ENCODE data around the gene SLC25A41.
"Not testable (repeated sequence)": the region's sequence is repeated elsewhere in the genome, so short reads cannot be mapped to it uniquely, and the experiment has no call there.

The SLC25A41 gene

DNA sequence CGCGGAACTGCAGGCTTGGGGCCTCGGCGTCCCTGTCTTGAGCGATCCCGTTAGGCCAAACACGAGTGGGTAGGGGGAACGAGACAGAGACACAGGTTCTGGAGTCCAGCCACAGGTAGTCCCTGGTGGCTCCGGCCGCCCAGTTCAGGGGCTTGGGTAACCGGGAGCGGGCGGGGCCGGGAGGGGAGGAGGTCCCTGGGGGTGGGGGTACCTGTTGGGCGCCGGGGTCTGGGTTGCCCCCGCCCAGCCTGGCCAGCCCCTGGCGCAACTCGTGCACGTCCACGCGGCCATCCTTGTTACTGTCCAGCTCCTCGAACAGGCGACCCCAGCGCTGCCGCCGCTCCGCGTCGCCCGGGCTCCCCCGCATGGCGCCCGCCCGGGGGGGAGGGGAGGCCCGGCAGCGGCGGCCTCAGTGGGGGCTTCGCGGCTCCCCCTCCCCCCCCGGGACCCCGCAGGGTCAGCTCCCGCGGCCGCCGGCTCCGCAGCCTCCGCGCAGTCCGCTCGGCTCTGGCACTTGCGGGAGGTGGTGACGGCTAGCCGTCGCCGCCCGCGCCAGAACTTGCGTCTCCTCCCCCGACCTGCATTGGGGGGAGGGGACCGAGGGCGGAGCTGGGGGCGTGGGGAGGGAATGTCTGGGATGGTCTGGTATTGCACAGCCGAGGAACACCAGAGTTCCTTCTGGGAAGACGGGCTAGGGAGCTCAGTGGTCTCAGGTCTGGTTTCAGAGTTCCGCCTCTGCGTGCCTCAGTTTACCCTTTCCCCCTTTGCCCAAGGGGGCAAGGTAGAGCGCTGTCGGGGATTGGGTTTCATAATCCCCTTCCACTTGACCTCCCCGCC, 25.9 kb upstream of the SLC25A41 start, which contains the start of gene SLC25A23:
TSS of gene SLC25A23 (minus strand) at position 531 of the 837 bp plus-strand sequence. CDS start at position 367, 164 bp downstream.
- DNase-seq = peak; percentile 31

DNA sequence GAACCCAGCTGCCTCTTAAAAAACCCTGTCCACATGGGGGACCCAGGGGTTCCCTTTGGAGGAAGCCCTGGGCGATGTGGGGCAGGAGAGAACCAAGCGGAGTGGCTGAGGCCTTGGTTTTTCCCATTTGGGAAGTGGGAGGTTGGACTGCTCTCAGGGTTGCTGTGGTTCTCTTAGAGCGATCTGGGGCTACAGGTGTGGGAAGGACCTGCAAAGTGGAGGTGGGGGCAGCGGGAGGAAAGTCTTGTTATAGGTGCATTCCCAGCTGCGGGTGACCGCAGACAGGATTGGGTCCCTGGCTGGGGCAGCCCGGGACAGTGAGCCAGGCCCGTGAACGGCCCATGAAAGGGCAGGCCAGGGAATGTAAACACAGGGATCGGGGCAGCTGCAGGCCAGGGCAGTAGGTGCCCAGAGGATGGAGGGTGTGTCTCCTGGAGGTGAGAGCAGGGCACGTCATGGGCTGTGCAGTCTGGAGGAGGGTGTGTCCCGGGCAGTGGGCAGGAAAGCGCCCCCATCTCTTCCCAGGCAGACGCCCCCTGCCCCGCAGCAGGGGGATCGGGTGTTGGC, 25.2 kb upstream of the SLC25A41 start:
- no peak for DNase-seq

DNA sequence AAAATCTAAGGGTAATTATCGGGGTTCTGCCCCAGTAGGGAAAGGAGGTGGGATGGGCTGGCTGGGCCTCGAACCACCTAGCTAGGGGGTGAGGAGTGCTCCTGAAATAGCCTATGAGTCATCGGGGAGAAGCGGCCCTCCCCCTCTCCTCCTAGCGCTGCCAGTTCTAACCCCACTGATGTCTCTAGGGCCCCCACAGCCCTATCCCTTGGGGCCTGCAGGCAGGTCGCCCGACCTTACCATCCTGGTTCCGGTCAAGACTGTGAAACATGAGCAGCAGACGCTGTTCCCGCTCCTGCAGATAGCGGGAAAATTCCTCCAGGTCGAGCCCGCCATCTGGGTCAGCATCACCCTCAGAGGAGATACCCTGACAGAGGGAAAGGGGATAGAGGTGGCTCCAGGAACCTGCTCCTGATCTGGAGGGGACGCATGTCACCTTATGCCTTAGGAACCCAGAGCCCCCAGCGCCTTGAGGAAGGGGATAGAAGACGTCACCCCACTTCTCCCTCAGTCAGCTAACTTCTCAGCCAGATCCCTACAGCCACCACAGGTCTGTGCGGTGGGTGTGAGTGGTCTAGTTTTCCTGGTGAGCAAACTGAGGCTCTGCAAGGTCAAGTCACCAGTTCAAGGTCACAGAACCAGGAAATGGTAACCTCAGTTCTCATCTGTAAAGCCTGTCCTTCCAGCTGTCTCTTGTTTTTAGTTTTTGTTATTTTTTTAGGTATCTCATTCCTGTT, 24.6 kb upstream of the SLC25A41 start:
- DNase-seq = no peak

DNA sequence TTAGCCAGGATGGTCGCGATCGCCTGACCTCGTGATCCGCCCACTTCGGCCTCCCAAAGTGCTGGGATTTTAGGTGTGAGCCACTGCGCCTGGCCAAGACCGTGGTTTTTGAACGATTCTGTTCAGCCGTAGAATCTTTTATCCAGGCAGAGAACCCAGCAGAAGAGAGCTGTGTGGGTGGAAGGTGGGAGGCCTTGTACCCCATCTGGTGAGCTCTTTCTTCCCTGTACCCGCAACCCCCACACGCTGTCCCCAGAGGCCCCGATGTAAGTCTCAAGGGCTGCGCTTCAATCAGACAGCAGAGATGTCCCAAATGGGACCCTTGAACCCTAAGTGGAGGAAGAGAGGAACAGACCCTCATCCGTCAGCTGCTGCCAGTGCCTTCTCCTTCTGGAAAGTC, 22.4 kb upstream of the SLC25A41 start:
- DNase-seq = no peak

DNA sequence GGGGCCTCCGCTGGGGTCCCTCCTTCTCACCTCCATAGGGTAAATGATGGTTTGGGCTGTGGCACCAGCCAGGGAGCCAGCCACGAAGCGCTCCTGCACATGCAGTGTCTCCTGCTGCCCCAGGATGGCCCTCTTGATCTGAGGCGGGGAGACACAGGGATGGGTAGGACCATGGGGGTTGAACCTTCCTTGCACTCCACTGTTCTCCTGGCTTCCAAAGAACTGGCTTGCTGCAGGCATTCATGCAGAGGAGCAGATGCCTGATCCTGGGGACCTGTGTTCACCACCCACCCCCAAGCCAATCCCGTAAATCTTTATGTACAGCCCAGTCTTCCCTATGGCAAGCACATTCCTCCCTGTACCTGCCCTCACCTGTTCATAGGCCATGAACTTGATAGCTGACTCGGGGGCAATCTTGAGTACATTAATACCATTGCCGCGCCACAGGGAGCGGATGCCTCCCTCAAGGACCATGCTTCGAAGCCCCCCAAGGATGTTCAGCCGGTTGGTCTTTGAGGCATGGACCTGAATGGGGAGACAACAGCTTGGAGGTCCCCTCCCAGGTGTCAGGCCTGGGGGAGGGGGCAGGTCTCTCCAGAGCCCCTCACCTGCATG, 20.5 kb upstream of the SLC25A41 start:
- no peak for DNase-seq

DNA sequence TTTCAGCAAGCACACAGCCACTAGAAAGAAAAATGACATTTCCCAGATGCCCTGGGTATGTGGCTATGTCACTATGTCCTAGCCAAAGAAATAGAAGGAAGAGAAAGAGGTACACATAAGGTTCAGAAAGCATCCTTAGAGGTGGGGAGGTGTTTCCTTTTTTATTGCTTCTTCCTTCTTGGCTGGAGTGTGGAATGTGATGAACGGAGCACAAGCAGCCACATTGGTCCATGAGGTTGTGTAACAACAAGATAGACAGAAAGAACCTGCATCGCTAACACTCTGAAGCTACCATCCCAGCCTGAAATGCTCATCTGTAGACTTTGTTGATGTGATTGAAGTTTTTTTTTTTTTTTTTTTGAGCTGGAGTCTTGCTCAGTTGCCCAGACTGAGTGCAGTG, 19.3 kb upstream of the SLC25A41 start:
- DNase-seq = no peak

DNA sequence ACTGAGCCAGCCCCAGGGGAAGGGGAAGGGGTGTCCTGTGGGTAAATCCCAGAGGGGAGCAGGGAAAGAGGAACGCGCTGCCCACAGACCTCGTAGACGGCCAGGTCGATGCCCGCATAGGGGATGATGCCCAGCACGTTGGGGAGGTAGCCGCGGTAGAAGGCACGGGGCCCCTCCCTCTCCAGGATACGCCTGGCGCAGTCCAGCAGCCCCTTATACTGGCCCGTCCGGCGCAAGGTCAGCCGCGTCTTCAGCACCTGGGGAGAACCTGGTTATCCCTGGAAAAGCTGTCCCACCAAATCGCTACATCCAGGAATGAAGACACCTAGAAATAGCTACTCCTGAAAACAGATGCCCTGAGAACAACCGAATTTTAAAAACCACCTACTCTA, 18.7 kb upstream of the SLC25A41 start:
- DNase-seq = no peak

DNA sequence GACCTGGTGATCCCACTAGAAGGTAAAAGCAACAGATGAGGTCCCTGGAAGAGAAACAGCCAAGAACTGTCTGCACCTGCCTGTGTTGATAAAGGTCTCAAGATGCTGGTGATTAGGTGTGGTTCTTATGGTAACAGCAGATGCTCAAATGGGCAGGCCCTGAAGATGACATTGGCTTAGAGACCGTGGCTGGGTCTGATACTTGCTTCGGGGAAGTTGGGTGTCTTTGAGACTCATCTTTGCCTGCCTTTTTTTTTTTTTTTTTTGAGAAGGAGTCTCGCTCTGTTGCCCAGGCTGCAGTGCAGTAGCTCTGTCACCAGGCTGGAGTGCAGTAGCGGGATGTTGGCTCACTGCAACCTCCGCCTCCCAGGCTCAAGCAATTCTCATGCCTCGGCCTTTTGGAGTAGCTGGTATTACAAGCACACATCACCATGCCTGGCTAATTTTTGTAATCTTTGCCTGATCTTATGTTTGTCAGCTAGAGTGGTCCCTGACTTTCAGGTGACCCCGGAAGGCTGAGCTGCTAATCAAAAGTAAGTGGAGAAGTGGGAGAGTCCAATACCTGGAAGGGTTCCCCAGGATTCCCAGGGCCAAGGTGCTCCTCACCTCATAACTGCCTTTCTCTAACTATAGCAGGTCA, 18.1 kb upstream of the SLC25A41 start:
- DNase-seq = no peak

DNA sequence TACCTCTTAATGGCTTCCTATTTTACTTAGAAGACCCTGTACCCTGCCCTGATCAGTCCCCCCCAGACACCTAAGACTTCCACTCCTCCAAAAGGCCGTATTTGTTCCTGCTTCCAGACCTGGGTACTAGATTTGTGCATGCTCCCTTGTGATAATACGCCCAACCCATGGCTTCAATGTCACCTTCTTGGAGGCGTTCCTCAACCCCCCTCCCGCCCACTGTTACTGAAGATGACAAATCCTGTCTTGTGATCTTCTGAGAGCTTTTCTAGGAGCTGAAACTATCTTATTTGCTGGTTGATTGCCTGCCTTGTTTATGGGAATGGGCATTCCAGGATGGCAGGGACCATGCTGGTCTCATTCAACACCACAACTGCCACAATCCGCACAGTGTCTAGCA, 16.6 kb upstream of the SLC25A41 start:
- no peak for DNase-seq

DNA sequence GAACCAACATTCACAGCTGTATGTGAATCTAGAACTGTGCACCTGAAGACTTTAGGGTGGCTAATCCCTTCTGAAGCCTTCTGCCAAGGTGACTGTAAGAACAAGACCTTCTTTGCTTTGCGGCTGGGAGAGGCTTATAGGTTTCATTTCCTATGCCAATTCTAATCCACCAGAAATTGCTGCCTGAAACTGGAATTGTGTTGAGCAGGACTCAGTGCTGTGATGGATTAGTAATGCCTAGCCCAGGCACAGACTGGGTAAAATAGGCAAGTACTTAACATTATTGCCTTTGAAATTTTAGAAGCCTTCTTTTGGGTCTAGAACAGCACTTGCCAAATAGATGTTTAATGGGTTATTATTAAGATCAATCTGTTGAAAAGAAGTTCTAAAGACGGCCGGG, 14.5 kb upstream of the SLC25A41 start:
- DNase-seq = no peak

DNA sequence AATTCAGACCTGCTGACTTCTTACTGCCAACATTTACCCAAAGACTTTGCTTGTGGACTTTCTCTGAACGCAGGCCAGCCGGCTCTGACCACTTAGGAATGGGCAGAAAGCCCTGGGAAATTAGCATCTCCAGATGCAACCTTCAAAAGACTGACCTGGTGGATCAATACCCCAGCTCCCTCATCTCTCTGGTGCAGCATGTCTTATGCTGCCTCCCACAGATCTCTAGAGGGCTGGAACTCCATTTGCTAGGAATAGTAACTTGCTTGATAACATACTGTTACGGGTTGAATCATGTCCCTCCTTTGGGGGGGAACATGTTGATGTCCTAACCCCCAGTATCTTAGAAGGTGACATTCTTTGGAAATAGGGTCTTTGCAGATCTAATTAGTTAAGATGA, 12.9 kb upstream of the SLC25A41 start:
- no peak for DNase-seq

DNA sequence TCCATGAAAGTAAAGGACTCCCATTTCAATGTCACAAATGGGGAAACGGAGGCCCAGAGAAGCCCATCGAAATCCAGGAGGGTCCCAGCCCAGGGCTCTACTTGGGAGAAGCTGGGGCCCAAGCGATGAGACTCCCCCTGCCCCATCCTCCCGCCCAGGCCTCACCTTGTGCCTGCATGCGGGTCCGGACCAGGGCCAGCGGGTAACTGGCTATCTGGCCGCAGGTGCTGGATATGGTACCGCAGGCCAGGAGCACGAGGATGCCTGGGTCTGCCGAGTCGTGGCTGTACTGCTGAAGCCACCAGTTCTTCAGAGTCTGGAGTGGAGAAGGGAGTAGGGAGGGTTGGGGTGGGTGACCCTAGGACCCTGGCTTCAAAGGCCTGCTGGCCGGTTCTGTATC, 10.4 kb upstream of the SLC25A41 start:
- no peak for DNase-seq

DNA sequence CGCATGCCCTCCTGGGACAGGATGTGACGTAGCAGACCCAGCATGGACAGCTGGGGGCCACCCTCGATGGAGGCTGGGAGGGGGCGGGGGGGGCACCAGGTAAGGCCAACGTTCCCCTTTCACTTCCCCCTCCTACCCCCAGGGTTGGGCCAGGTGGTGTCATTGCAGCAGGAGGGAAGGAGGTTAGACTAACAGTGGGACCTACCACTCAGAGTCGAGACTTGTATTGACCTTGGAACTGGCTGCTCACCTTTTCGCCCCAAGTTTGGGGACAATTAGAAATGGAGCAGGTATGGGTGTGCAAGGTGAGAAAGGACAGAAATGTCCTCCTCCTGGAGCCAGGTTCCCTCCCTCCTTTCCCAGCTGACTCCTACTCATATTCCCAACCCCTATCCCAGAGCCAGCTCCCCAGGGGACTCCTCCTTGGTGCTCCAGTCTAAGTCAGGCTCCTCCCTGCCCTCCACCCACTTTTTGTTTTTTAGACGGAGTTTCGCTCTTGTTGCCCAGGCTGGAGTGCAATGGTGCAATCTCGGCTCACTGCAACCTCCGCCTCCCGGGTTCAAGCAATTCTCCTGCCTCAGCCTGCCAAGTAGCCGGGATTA, 8.6 kb upstream of the SLC25A41 start:
- DNase-seq = no peak

DNA sequence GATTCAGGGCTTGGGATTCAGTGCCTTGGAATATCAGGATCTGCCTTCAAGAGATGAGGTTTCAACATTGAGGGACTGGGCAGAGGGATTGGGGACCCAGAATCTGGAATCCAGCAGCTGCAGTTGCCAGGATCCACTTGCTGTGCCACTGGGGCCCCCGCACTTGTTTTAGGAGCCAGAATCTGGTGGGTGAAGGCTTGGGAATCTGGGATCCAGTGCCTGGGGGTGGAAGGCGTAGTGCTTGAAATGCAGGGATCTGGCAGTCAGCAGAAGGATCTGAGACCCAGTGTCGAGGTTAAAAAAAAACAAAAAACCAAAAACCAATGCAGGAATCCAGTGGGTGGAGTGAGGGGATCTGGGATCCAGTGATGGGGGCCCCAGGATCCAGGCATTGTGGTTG, 7.3 kb upstream of the SLC25A41 start:
- DNase-seq = no peak

DNA sequence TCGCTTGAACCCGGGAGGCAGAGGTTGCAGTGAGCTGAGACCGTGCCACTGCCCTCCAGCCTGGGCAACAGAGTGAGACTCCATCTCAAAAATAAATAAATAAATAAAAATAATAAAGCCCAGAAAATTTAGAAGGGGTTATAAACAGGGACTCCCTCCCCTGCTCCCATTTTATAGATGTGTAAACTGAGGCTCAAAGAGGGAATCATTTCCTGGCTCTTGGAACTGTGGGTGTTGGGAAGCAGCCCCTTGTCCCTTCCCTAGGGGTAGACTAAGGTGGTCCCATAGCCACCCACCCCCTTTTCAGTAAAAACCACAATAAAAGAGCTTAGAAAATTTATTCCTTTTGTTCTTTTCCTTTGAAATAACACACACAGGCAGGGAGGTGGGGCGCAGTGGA, 6.2 kb upstream of the SLC25A41 start:
- no peak for DNase-seq

DNA sequence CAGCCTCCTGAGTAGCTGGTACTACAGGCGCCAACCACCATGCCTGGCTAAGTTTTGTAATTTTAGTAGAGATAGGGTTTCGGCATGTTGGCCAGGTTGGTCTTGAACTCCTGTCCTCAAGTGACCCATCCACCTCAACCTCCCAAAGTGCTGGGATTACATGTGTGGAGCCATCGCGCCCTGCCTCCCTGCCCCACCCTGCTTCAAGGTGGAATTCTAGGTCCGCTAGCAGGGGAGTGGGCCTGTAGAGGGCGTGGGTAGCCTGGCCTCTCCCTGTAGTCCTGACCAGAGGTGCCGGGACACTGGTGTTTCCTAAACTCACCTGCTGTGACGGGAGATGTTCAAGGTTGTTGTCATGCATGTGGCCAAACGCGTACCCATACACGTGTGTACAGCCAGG, 398 bp downstream of the SLC25A41 start:
- DNase-seq = no peak

DNA sequence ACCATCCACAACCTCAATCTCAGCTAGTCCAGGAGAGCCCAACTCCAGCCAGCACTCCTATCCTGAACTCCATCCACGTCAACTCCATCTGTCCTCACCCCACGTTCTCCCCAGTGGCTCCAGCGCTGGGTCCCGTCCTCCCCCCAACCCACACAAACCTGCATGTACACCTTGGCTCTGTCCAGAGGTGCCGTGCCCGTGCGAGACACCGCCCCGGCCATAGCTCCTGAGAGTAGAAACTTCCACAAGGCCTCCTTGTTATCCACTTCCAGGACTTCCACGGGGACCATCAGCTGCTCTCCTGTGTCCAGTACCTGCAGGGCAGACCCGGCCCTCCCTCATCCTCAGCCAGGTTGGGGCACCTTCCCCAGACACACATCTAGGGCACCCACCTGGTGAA, 1.7 kb downstream of the SLC25A41 start:
- DNase-seq = no peak

DNA sequence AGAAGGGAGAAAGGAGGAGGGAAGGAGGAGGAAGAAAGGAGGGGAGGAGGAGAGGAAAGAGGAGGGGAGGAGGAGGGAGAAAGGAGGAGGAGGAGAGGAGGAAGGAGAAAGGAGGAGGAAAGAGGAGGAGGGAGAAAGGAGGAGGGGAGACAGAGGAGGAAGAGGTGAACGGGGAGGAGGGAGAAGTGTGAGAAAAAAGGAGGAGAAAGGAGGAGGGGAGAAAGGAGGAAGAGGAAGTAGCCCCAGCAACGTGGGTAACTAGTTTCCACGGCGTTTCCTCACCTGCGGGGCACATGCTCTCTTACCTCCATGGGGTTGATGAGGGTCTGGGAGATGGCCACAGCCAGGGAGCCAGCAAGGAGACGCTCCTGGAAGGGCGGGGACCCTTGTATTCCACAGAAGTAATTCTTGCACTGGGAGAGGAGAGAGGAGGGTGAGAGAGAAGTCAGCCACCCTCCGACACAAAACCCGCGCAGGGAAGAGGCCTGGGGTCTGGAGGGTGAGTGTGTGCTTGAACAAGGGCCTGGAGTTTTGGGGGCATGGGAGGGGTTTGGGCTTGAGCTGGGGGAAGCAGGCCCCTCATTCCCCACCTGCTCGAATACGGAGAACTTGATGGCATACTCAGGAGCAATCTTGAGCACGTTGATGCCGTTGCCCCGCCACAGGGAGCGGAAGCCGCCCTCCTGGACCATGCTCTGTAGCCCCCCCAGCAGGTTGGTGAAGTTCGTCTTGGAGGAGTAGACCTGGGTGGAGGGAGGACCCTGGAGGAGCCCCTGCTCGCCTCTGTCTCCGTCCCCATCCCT, 3.9 kb downstream of the SLC25A41 start:
- DNase-seq = no peak

DNA sequence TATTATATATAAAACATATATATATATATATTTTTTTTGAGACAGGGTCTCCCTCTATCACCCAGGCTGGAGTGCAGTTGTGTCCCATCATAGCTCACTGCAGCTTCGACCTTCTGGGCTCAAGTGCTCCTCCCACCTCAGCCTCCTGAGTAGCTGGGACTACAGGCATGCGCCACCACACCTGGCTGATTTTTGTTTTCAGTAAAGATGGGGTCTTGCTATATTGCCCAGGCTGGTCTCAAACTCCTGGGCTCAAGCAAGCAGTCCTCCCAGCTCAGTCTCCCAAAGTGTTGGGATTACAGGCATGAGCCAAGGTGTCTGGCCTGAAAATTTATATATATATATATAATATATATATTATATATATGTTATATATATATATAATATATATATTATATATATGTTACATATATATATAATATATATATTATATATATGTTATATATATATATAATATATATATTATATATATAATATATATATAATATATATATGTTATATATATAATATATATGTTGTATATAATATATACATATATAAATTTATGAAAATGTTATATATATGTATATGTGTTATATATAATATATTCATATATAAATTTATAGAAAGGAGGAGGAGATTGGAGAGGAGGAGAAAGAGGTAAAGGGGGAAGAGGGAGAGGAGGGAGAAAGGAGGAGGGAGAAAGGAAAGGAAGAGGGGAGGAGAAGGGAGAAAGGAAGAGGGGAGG, 4.7 kb downstream of the SLC25A41 start:
- not testable (repeated sequence) for DNase-seq

DNA sequence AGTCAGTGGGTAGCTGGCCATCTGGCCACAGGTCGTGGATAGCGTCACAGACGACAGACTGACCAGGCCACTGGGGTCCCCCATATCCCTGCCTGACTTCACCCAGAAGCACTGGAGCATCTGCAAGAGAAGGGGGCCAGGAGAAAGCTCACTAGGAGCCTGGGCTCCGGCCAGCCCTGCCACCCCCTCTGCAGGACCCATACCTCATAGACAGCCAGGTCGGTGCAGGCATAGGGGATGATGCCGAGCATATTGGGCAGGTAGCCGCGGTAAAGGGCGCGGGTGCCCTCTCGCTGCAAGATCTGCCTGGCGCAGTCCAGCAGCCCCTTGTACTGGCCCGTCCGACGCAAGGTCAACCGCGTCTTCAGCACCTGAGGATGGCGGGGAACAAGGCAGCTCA, 6.4 kb downstream of the SLC25A41 start:
- DNase-seq = no peak
